Measurements from ENCODE around the gene MRPS15. TPM values are rescaled to one million over a fixed set of nuclear protein-coding genes. Genes with fewer than 3 reads are reported as not detected.

MRPS15 gene
- total RNA-seq, 1 donor from 2014 or later, result 119 TPM

GRCh38 chr1:36440646-36441045 is 23.5 kb downstream of the MRPS15 start:
- ATAC-seq, result no peak
- no peak for DNase-seq
- intact Hi-C loops (cut with micrococcal nuclease), result no loop called here

GRCh38 chr1:36440044-36440443 is 24.1 kb downstream of the MRPS15 start:
- intact Hi-C loops (cut with micrococcal nuclease), result no loop called here
- no peak for ATAC-seq
- DNase-seq, result no peak

- ATAC-seq (no peak), DNase-seq (no peak)
- intact Hi-C loops (cut with micrococcal nuclease), result no loop called here
Measured at GRCh38 chr1:36438715-36439114, 25.5 kb downstream of the MRPS15 start.

- intact Hi-C loops (cut with micrococcal nuclease), result no loop called here
- no peak for DNase-seq
- no peak for ATAC-seq
Measured at GRCh38 chr1:36436821-36437220, 27.4 kb downstream of the MRPS15 start.

GRCh38 chr1:36433102-36433501 is 31.1 kb downstream of the MRPS15 start:
- ATAC-seq (no peak), DNase-seq (no peak)
- intact Hi-C loops (cut with micrococcal nuclease), result no loop called here

GRCh38 chr1:36432616-36433015 is 31.6 kb downstream of the MRPS15 start:
- intact Hi-C loops (cut with micrococcal nuclease), result no loop called here
- no peak for DNase-seq
- ATAC-seq, result no peak

GRCh38 chr1:36425791-36426190 is 38.4 kb downstream of the MRPS15 start:
- no peak for ATAC-seq
- intact Hi-C loops (cut with micrococcal nuclease), result no loop called here
- no peak for DNase-seq

- DNase-seq, result no peak
- intact Hi-C loops (cut with micrococcal nuclease), result loop anchor here (5.0 kb wide), 1 partner anchor 79 kb away; no protein-coding TSS in a partner anchor
- no peak for ATAC-seq
Measured at GRCh38 chr1:36421649-36422048, 42.5 kb downstream of the MRPS15 start.

- peak; percentile 94 for ATAC-seq
- peak; percentile 92 for DNase-seq
- intact Hi-C loops (cut with micrococcal nuclease), result loop anchor here (5.0 kb wide), 1 partner anchor 79 kb away; no protein-coding TSS in a partner anchor
Measured at GRCh38 chr1:36420836-36421317, 43.3 kb downstream of the MRPS15 start.

- ATAC-seq (peak; percentile 66), DNase-seq (no peak)
Measured at GRCh38 chr1:36420409-36420808, 43.8 kb downstream of the MRPS15 start.

GRCh38 chr1:36419569-36419968 is 44.6 kb downstream of the MRPS15 start:
- DNase-seq, result no peak
- intact Hi-C loops (cut with micrococcal nuclease), result loop anchor here (10.0 kb wide), 1 partner anchor 325 kb away; no protein-coding TSS in a partner anchor
- ATAC-seq, result no peak

More at GRCh38 chr1:36420409-36420808, 43.8 kb downstream of the MRPS15 start:
- intact Hi-C loops (cut with micrococcal nuclease), result loop anchor here (5.0 kb wide), 1 partner anchor 78 kb away; no protein-coding TSS in a partner anchor

- ATAC-seq, result peak; percentile 51
- intact Hi-C loops (cut with micrococcal nuclease), result loop anchor here (10.0 kb wide), 1 partner anchor 324 kb away; no protein-coding TSS in a partner anchor
Measured at GRCh38 chr1:36419140-36419539, 45.0 kb downstream of the MRPS15 start.

GRCh38 chr1:36417931-36418330 is 46.3 kb downstream of the MRPS15 start:
- DNase-seq (no peak), ATAC-seq (no peak)
- intact Hi-C loops (cut with micrococcal nuclease), result loop anchor here (10.0 kb wide), 1 partner anchor 323 kb away; no protein-coding TSS in a partner anchor

More at GRCh38 chr1:36419140-36419539, 45.0 kb downstream of the MRPS15 start:
- no peak for DNase-seq

GRCh38 chr1:36415661-36416326 is 48.4 kb downstream of the MRPS15 start:
- ATAC-seq (no peak), DNase-seq (no peak)
- intact Hi-C loops (cut with micrococcal nuclease), result loop anchor here (10.0 kb wide), 1 partner anchor 321 kb away; no protein-coding TSS in a partner anchor

- ATAC-seq (no peak), DNase-seq (no peak)
- intact Hi-C loops (cut with micrococcal nuclease), result loop anchor here (10.0 kb wide), 1 partner anchor 320 kb away; no protein-coding TSS in a partner anchor
Measured at GRCh38 chr1:36414384-36414783, 49.8 kb downstream of the MRPS15 start.

GRCh38 chr1:36411674-36412648 is 52.2 kb downstream of the MRPS15 start:
- intact Hi-C loops (cut with micrococcal nuclease), result loop anchor here (10.0 kb wide), 1 partner anchor 317 kb away; no protein-coding TSS in a partner anchor
- DNase-seq (no peak), ATAC-seq (no peak)

GRCh38 chr1:36408479-36408878 is 55.7 kb downstream of the MRPS15 start:
- intact Hi-C loops (cut with micrococcal nuclease), result no loop called here
- ATAC-seq, result no peak
- DNase-seq, result no peak

- DNase-seq (no peak), ATAC-seq (no peak)
- intact Hi-C loops (cut with micrococcal nuclease), result no loop called here
Measured at GRCh38 chr1:36406440-36406839, 57.7 kb downstream of the MRPS15 start.

All from left ventricle myocardium superior (tissue), 1 donor.